GM12864 (cell line): Measurements from ENCODE around the gene TTLL5.

Source experiments
- DNase-seq: peaks from one replicate; pipeline ENCODE4 v3.0.0-alpha.2; 2011; ENCODE audit warnings: low read depth
- H3K4me3 ChIP-seq: 2 replicates; pipeline ENCODE4 v1.5.1; 2011; ENCODE audit warnings: mild to moderate bottlenecking, low read depth, low read length, control low read depth
- CTCF ChIP-seq: IDR thresholded peaks from 2 replicates; pipeline ENCODE4 v1.5.1; 2011; ENCODE audit warnings: low read depth, mild to moderate bottlenecking, moderate library complexity, low read length, control low read depth, inconsistent platforms; ENCODE audit errors: missing control alignments

Gene TTLL5

GRCh38 chr14:75626863-75627262 lies 34.2 kb upstream of the TTLL5 start:
- no peak for DNase-seq
- TF ChIP-seq CTCF, result no peak
- no peak overlapping the region for H3K4me3 ChIP-seq

GRCh38 chr14:75627406-75627805 lies 33.6 kb upstream of the TTLL5 start:
- no peak for DNase-seq

GRCh38 chr14:75628816-75629215 lies 32.2 kb upstream of the TTLL5 start:
- no peak for TF ChIP-seq CTCF
- H3K4me3 ChIP-seq, result no peak overlapping the region
- DNase-seq, result no peak

More at GRCh38 chr14:75627406-75627805, 33.6 kb upstream of the TTLL5 start:
- TF ChIP-seq CTCF, result no peak
- H3K4me3 ChIP-seq, result no peak overlapping the region

- DNase-seq, result no peak
- TF ChIP-seq CTCF, result no peak
- H3K4me3 ChIP-seq, result no peak overlapping the region
These were observed 30.2 kb upstream of the TTLL5 start for GRCh38 chr14:75630695-75631452.

GRCh38 chr14:75631453-75631831 lies 29.6 kb upstream of the TTLL5 start:
- H3K4me3 ChIP-seq, result no peak overlapping the region
- no peak for DNase-seq
- no peak for TF ChIP-seq CTCF

GRCh38 chr14:75634848-75635247 lies 26.2 kb upstream of the TTLL5 start:
- TF ChIP-seq CTCF, result no peak
- no peak for DNase-seq
- H3K4me3 ChIP-seq, result no peak overlapping the region

GRCh38 chr14:75636100-75636692 lies 24.9 kb upstream of the TTLL5 start:
- H3K4me3 ChIP-seq, result no peak overlapping the region
- no peak for DNase-seq

More at GRCh38 chr14:75636100-75636692, 24.9 kb upstream of the TTLL5 start:
- no peak for TF ChIP-seq CTCF
